DOHH2 (cell line): Measurements from ENCODE around the gene FILIP1L.

Experiments used
- H3F3A ChIP-seq: fragments of 200-600 bp; sonication (generic), shearing (Covaris generic); 2 replicates; pipeline ENCODE4 v1.6.0; 2016; ENCODE audit warnings: antibody characterized with exemption, mild to moderate bottlenecking; ENCODE audit not compliant: control insufficient read depth, insufficient read depth
- H3K27ac ChIP-seq: fragments of 200-600 bp; sonication (generic); 2 replicates; pipeline ENCODE4 v1.5.1; 2014; ENCODE audit warnings: low read depth, mild to moderate bottlenecking, low read length, moderate library complexity
- H3K27me3 ChIP-seq: fragments of 200-600 bp; sonication (generic); 2 replicates; pipeline ENCODE4 v1.6.1; 2014; ENCODE audit warnings: mild to moderate bottlenecking, low read length, mixed read lengths; ENCODE audit not compliant: control insufficient read depth
- H3K36me3 ChIP-seq: fragments of 200-600 bp; sonication (generic); 2 replicates; pipeline ENCODE4 v1.6.1; 2014; ENCODE audit warnings: mild to moderate bottlenecking, low read length, moderate library complexity, mixed read lengths; ENCODE audit not compliant: control insufficient read depth
- H3K4me1 ChIP-seq: fragments of 200-600 bp; sonication (generic); 2 replicates; pipeline ENCODE4 v1.6.1; 2014; ENCODE audit warnings: mild to moderate bottlenecking, low read length, mixed read lengths; ENCODE audit not compliant: control insufficient read depth
- H3K4me2 ChIP-seq: fragments of 200-600 bp; sonication (generic); 2 replicates; pipeline ENCODE4 v1.6.0; 2014; ENCODE audit warnings: mild to moderate bottlenecking, low read length, moderate library complexity
- H3K4me3 ChIP-seq: fragments of 200-600 bp; sonication (generic); 2 replicates; pipeline ENCODE4 v1.5.1; 2014; ENCODE audit warnings: mild to moderate bottlenecking, low read length, mixed read lengths
- H3K79me2 ChIP-seq: fragments of 200-600 bp; sonication (generic); 2 replicates; pipeline ENCODE4 v1.6.1; 2014; ENCODE audit warnings: mild to moderate bottlenecking, low read length, mixed read lengths; ENCODE audit not compliant: control insufficient read depth
- H3K9me2 ChIP-seq: fragments of 200-600 bp; sonication (generic); replicated peaks from 2 replicates; pipeline ENCODE4 v1.6.1; 2014; ENCODE audit warnings: mild to moderate bottlenecking, low read length, mixed read lengths; ENCODE audit not compliant: control insufficient read depth
- H3K9me3 ChIP-seq: fragments of 200-600 bp; sonication (generic); 2 replicates; pipeline ENCODE4 v1.6.1; 2014; ENCODE audit warnings: antibody characterized with exemption, low read length, mixed read lengths; ENCODE audit not compliant: control insufficient read depth, insufficient read depth
- H4K20me1 ChIP-seq: fragments of 200-600 bp; sonication (generic); 2 replicates; pipeline ENCODE4 v1.6.0; 2014; ENCODE audit warnings: low read depth, mild to moderate bottlenecking, antibody characterized with exemption, low read length, moderate library complexity; ENCODE audit not compliant: control insufficient read depth, insufficient read depth
- CTCF ChIP-seq: fragments of 200-600 bp; sonication (generic); IDR thresholded peaks from one replicate; pipeline ENCODE4 v1.5.1; 2014; ENCODE audit warnings: antibody characterized with exemption, mild to moderate bottlenecking, low read depth, low read length; ENCODE audit not compliant: poor library complexity, severe bottlenecking
- EZH2phosphoT487 ChIP-seq: fragments of 200-600 bp; sonication (generic); IDR thresholded peaks from 2 replicates; pipeline ENCODE4 v1.6.1; 2017; ENCODE audit warnings: borderline replicate concordance, mild to moderate bottlenecking, antibody characterized with exemption, low read length, moderate library complexity, mixed read lengths

FILIP1L gene

GRCh38 chr3:99974989-99975388 is 139.3 kb downstream of the FILIP1L start:
- Histone ChIP-seq H3K79me2 (no peaks in the 10 kb centered on the region), H3K4me2 (no peak overlapping the region), H4K20me1 (no peaks in the 10 kb centered on the region), H3K4me1 (no peaks in the 10 kb centered on the region), H3K9me2 (no peaks in the 10 kb centered on the region), H3K27ac (no peak overlapping the region), H3K4me3 (no peak overlapping the region), H3F3A (no peaks in the 10 kb centered on the region), H3K9me3 (no peaks in the 10 kb centered on the region), H3K36me3 (no peaks in the 10 kb centered on the region), H3K27me3 (no peaks in the 10 kb centered on the region)
- no peak for TF ChIP-seq CTCF
- no peak for TF ChIP-seq EZH2phosphoT487

DNA sequence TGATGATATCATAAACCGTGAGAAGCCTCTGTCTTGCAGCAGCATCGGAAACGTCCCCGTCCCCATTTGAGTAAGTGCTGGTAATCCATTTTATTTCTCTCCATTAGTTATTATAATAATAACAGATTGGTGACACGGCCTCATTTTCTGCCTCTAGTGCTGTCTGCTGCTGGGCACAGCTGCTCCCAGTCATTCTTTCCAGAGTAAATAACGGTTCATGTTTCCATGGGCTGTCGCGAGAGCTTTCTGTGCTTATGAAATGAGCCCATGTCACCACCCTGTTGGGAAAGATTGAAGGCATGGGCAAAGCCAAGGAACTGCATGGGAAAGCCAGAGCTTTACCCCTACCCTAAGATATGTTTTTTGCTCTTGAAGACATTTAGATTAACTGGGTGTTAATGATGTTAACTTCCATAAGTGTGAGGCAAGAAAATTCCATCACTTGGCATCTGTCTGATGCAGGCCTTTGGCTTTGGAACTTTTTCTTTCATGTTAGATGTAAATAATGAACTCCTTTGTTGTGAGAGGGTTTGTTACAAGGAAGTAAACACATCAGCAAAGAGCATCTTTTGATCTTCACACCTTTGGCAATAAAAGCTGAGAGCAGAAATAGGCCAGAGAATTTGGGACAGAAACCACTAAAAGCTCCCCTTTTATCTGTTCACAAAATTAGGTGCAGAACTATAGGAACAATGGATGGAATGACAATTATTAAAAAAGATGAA is 141.8 kb downstream of the FILIP1L start:
- H3K79me2 ChIP-seq: no peaks in the 10 kb centered on the region
- no peaks in the 10 kb centered on the region for H3F3A ChIP-seq
- no peak overlapping the region for H3K4me3 ChIP-seq
- no peaks in the 10 kb centered on the region for H3K9me3 ChIP-seq
- no peaks in the 10 kb centered on the region for H3K4me1 ChIP-seq
- TF ChIP-seq EZH2phosphoT487 (no peak), CTCF (no peak)
- no peaks in the 10 kb centered on the region for H3K27me3 ChIP-seq
- no peaks in the 10 kb centered on the region for H3K9me2 ChIP-seq
- no peak overlapping the region for H3K27ac ChIP-seq
- no peak overlapping the region for H3K4me2 ChIP-seq
- no peaks in the 10 kb centered on the region for H3K36me3 ChIP-seq
- H4K20me1 ChIP-seq: no peaks in the 10 kb centered on the region

GRCh38 chr3:99971761-99972160 is 142.5 kb downstream of the FILIP1L start:
- no peak overlapping the region for H3K27ac ChIP-seq
- no peaks in the 10 kb centered on the region for H3F3A ChIP-seq
- no peaks in the 10 kb centered on the region for H3K79me2 ChIP-seq
- no peaks in the 10 kb centered on the region for H3K36me3 ChIP-seq
- H3K27me3 ChIP-seq: no peaks in the 10 kb centered on the region
- no peak overlapping the region for H3K4me3 ChIP-seq
- no peaks in the 10 kb centered on the region for H4K20me1 ChIP-seq
- H3K9me2 ChIP-seq: no peaks in the 10 kb centered on the region
- TF ChIP-seq CTCF (no peak), EZH2phosphoT487 (no peak)
- no peaks in the 10 kb centered on the region for H3K4me1 ChIP-seq
- no peaks in the 10 kb centered on the region for H3K9me3 ChIP-seq
- no peak overlapping the region for H3K4me2 ChIP-seq
